ENCODE results near the gene LUC7L2.
"Not testable (repeated sequence)": the region's sequence is repeated elsewhere in the genome, so short reads cannot be mapped to it uniquely, and the experiment has no call there.

Gene LUC7L2

DNA sequence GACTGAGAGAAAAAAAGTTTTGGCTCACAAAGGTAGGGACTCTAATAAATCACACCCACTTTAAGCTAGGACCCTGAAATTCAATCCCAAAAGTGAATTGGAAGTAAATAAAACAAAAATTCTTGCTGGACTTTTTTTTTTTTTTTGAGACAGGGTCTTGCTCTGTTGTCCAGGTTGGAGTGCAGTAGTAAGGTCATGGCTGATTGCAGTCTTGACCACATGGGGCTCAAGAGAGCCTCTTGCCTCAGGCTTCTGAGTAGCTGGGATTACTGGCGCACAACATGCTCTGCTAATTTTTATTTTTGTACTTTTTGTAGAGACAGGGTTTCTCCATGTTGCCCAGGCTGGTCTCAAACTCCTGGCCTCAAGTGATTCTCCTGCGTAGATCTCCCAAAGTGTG lies 5.0 kb upstream of the LUC7L2 start:
- FAIRE-seq (no peak), DNase-seq (ENCODE audit: insufficient read length, low spot score) (no peak)

DNA sequence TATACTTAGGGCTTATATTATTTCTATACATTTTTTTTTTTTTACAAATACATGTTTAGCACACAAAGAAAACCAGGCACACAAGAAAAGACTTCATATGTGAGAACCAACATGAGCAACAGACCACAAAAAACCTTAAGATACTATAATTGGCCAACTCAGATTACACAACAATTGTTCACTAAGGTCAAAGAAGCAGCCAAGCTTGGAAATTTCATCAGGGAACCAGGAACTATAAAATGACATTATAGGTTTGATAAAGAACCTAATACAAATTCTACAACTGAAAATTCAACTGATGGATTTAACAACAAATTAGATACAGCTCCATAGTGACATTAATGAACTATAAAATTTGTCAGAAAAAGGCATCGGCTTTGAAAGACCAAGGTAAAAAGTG lies 4.4 kb upstream of the LUC7L2 start:
- FAIRE-seq (no peak), DNase-seq (ENCODE audit: insufficient read length, low spot score) (no peak)

DNA sequence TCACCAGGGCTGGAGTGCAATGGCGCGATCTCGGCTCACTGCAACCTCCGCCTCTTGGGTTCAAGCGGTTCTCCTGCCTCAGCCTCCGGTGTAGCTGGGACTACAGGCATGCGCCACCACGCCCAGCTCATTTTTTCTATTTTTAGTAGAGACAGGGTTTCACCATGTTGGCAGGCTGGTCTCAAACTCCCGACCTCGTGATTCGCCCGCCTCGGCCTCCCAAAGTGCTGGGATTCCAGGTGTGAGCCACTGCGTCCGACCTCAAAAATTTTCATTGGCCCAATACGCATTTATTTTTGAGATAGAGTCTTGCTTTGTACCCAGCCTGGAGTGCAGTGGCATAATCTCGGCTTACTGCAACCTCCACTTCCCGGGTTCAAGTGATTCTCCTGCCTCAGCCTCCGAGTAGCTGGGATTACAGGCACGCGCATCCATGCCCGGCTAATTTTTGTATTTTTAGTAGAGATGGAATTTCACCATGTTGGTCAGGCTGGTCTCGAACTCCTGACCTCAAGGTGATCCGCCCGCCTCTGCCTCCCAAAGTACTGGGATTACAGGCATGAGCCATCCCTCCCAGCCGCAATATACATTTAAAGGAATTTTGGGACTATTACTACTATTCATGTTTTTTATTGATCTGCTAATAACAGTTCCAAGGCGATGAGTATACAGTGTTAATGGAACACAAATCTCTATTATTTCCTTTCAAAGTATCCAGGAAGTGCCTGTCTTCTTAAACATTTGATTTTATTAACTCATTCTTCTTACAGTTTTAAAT lies 1.8 kb upstream of the LUC7L2 start:
- FAIRE-seq = not testable (repeated sequence)

DNA sequence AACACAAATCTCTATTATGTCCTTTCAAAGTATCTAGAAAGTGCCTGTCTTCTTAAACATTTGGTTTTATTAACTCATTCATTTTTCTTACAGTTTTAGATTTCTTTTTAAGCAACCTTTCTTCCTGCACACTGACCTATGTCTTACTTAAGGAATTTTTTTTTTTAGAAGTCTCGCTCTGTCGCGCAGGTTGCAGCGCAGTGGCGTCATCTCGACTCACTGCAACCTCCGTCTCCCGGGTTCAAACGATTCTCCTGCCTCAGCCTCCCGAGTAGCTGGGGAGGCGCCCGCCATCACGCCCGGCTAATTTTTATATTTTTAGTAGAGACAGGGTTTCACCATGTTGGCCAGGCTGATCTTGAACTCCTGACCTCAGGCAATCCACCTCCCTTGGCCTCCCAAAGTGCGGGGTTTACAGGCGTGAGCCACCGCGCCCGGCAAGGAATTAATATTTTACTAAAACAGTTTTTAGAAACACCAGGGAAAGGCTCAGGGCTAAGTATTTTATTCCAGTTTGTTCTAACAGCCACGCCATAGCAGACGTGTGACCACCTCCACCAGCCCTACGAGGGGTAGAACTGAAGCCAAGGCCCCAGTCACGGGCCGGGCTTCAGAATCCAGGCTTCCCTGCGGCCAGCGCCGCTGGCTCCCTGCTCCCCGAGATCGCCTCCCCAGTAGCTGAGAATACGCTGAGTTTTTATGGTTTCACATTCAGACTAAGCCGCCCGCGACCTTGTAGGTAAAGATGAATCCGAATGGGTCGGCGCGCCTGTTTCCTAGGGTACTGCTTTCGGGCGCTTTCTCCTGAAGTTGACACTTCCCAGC lies 941 bp upstream of the LUC7L2 start:
- DNase-seq (ENCODE audit: insufficient read length, low spot score) (no peak), FAIRE-seq (no peak)

More for the DNA sequence above, 1.8 kb upstream of the LUC7L2 start:
- DNase-seq (ENCODE audit: insufficient read length, low spot score) = not testable (repeated sequence)

- DNase-seq (ENCODE audit: insufficient read length, low spot score) (peak; percentile 91), FAIRE-seq (no peak)
Observed at GRCh38 chr7:139360210-139360947, 685 bp downstream of the LUC7L2 start.

DNA sequence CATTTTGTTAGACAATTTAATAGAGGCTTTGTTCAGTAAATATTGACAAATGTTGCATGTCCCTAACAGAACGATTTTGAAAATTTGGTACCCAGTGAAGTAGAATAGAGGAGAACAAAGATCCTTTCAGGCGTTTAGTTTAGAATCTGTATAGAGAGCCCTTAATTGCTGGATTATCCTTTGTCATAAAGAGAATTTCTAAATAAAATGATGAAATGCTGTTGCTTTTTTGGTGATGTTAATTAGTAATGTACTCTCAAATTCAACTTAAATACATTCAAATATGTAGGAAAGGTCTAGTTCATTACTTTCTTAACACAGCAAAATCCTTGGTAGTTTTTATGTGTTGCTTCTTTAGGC lies 1.2 kb downstream of the LUC7L2 start:
- FAIRE-seq (no peak), DNase-seq (ENCODE audit: insufficient read length, low spot score) (no peak)

- no peak for FAIRE-seq
- DNase-seq (ENCODE audit: insufficient read length, low spot score) = no peak
Observed at GRCh38 chr7:139361523-139361922, 1.8 kb downstream of the LUC7L2 start.

GRCh38 chr7:139362302-139362701 lies 2.6 kb downstream of the LUC7L2 start:
- FAIRE-seq (no peak), DNase-seq (ENCODE audit: insufficient read length, low spot score) (peak; percentile 9)

DNA sequence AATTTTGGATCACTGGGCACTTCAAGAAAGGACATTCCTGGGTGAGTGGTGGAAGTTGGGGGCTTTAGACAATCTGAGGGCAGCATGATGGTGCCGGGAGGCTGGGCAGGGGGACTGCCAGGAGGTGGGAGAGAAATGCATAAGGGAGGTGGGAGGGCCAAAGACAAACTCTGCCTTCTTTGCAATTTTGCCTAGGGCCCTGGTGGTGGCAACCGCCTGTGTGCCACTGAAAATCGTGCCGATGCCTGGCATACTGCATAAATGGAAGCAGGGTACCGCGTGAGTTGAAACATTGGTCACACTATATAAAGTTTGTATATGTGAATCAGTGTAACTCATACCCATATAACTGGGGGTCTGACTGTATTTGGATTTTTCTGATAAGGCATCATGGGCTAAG lies 3.3 kb downstream of the LUC7L2 start:
- DNase-seq (ENCODE audit: insufficient read length, low spot score) (no peak), FAIRE-seq (no peak)

GRCh38 chr7:139365336-139365735 lies 5.6 kb downstream of the LUC7L2 start:
- FAIRE-seq (no peak), DNase-seq (ENCODE audit: insufficient read length, low spot score) (no peak)

GRCh38 chr7:139366400-139366799 lies 6.7 kb downstream of the LUC7L2 start:
- FAIRE-seq (no peak), DNase-seq (ENCODE audit: insufficient read length, low spot score) (no peak)

DNA sequence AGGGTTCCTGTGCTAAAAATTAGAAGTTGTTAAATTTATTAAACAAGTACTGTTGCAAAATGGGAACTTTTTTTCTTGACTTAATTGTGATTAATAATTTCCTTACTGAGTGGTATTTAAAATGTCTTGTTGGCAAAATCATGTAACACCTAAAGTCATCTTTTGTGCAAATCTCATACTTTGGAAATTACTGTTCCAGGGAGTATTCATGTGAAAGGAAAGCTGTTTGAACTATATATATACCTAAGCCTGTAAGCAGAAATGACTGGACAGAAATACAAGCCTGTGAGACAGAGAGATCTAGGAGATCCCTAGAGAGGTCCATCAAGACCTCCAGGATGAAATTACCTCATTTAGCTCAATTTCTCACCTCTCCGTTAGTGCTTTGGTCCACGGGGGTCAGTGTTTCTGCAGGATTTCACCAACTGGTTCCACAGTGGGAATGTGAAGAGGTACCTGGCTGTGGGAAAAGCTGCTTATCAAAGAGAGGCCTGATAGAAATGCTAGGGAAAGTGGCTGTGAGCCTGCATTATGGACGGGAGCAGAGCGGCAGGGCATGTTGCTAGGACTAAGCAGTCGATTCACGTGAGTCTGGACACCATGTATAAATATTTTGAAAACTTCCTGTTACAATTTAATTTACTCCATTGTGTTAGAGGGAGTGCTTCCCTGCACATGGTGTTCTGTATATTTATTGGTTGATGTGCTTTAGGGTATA lies 7.9 kb downstream of the LUC7L2 start:
- DNase-seq (ENCODE audit: insufficient read length, low spot score) (no peak), FAIRE-seq (no peak)

DNA sequence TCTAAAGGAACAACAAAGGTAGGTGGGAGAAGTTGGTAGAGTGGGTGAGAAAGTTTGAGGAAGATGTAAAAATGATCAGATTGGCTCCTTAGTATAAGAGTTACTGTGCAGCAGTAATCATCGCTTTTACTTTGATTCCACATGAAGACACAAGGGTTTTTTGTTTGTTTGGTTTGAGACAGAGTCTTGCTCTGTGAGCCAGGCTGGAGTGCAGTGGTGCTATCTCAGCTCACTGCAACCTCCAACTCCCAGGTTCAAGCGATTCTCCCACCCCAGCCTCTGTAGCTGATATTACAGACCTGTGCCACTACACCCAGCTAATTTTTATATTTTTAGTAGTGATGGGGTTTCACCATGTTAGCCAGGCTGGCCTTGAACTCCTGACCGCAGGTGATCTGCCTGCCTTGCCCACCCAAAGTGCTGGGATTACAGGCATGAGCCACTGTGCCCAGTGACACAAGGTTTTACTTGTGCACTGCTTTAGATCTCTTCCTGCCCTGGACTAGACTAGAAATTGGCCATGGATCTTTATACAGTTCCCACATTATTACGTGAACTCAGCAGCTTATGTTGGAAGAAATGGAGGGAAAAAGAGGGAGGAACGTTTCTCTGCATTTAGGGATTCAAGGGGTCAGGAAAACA lies 10.7 kb downstream of the LUC7L2 start:
- no peak for FAIRE-seq
- no peak for DNase-seq (ENCODE audit: insufficient read length, low spot score)

DNA sequence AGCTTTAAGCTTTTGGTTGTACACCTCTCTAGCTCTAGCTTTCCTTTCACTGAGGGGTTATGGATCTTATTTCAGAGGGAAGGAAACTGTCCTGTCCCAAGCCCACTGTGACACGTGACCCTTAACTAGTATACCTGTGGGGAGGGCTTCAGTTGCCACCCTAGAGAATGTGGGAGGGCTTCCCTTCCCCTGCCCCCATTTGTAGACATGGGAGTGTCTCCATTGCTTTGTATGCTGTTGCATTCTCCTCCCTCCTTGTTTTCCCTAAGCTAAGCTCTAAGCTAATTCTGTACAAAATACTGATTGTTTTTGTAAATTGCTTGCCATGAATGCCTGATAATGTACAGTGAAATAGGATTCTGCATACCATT lies 11.2 kb downstream of the LUC7L2 start:
- FAIRE-seq (no peak), DNase-seq (ENCODE audit: insufficient read length, low spot score) (no peak)

DNA sequence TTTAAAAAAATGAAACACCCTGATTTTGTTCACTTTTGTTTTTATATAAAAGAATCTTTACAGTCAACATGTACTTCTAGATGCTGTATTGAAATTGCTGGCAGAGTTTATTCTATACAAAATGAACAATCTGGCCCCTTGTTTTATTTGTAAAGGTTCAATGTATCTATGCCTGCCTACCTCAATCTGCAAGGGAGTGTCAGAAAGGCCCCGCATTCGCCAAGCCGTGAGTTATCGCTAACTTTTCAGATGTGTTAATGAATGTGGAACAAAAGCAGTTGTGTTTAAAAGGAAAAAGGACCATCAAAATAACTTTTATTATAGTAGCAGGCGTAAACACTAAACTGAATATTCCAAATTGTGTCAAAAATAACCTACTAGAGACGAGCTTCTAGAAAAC lies 14.6 kb downstream of the LUC7L2 start:
- no peak for FAIRE-seq
- no peak for DNase-seq (ENCODE audit: insufficient read length, low spot score)

- FAIRE-seq (no peak), DNase-seq (ENCODE audit: insufficient read length, low spot score) (no peak)
Observed at GRCh38 chr7:139382439-139382838, 22.7 kb downstream of the LUC7L2 start.

DNA sequence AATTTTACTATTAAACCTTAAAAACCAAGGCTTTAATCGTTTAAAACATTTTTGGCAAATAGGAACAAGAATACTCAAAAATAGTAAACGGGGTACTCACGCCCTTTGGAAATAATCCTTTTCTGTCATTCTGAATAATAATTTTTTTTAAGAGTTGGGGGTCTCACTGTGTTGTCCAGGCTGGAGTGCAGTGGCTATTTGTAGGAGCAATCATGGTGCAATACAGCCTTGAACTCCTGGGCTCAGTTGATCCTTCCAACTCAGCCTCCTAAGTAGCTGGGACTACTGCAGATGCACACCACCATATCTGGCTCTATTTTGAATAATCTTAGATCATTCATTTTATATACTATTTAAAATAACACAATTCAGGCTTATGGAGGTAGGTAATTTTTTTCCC lies 24.9 kb downstream of the LUC7L2 start:
- DNase-seq (ENCODE audit: insufficient read length, low spot score) (no peak), FAIRE-seq (no peak)

DNA sequence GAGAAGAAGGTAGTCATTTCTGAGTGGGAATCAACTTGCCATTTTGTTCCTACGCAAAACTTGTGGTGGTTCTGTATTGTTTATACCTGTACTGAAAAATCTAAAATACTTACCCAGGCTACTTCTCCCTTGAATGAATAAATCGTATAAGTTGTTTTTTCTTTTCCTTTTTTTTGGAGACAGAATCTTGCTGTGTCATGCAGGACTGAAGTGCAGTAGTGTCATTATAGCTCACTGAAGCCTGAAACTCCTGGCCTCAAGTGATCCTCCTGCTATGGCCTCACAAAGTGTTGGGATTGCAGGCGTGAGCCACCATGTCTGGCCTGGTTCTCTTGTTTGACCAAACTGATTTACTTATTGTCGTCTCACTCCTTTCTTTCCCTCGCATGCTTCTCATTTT lies 27.9 kb downstream of the LUC7L2 start:
- FAIRE-seq = no peak
- no peak for DNase-seq (ENCODE audit: insufficient read length, low spot score)

- no peak for DNase-seq (ENCODE audit: insufficient read length, low spot score)
- FAIRE-seq = no peak
Observed at GRCh38 chr7:139389091-139389490, 29.4 kb downstream of the LUC7L2 start.

DNA sequence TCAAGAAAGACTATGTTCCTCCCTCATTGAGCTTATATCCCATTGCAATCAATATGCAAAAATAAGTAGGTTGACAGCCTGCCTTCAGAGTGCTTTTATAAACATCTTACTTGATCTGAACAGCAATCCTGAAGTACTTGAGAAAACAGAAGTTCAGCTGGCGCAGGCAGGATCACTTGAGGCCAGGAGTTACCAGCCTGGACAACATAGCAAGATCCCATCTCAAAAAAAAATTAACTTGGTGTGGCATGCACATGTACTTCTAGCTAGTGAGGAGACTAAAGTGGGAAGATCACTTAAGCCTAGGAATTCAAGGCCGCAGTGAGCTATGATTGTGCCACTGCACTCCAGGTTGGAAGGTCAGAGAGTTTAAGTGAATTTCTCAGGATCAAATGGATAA lies 30.1 kb downstream of the LUC7L2 start:
- DNase-seq (ENCODE audit: insufficient read length, low spot score) = no peak
- no peak for FAIRE-seq
